ENCODE results near the gene ZNF354C.

ZNF354C gene

GRCh38 chr5:179127136-179128040 lies 67.2 kb downstream of the ZNF354C start:
- TF ChIP-seq CTCF (IDR thresholded peaks at IDR 0.05; ENCODE audit: extremely low read depth, insufficient read depth, missing control alignments): no peak
- in situ Hi-C loops (cut with MboI; ENCODE audit: low pct_unique_long_range_greater_than_20kb, low sequenced_read_pairs, unreplicated experiment): no loop called here
- no peak for DNase-seq (ENCODE audit: low spot score)

- in situ Hi-C loops (cut with MboI; ENCODE audit: low pct_unique_long_range_greater_than_20kb, low sequenced_read_pairs, unreplicated experiment): no loop called here
- DNase-seq (ENCODE audit: low spot score): no peak
- no peak for TF ChIP-seq CTCF (IDR thresholded peaks at IDR 0.05; ENCODE audit: extremely low read depth, insufficient read depth, missing control alignments)
Observed at GRCh38 chr5:179128041-179128365, 67.8 kb downstream of the ZNF354C start.

GRCh38 chr5:179128976-179129375 lies 68.8 kb downstream of the ZNF354C start:
- in situ Hi-C loops (cut with MboI; ENCODE audit: low pct_unique_long_range_greater_than_20kb, low sequenced_read_pairs, unreplicated experiment): no loop called here
- DNase-seq (ENCODE audit: low spot score): no peak
- TF ChIP-seq CTCF (IDR thresholded peaks at IDR 0.05; ENCODE audit: extremely low read depth, insufficient read depth, missing control alignments): no peak

GRCh38 chr5:179129607-179130071 lies 69.5 kb downstream of the ZNF354C start:
- DNase-seq (ENCODE audit: low spot score): no peak
- TF ChIP-seq CTCF (IDR thresholded peaks at IDR 0.05; ENCODE audit: extremely low read depth, insufficient read depth, missing control alignments): no peak
- in situ Hi-C loops (cut with MboI; ENCODE audit: low pct_unique_long_range_greater_than_20kb, low sequenced_read_pairs, unreplicated experiment): no loop called here

- TF ChIP-seq CTCF (IDR thresholded peaks at IDR 0.05; ENCODE audit: extremely low read depth, insufficient read depth, missing control alignments): no peak
- in situ Hi-C loops (cut with MboI; ENCODE audit: low pct_unique_long_range_greater_than_20kb, low sequenced_read_pairs, unreplicated experiment): no loop called here
Observed at GRCh38 chr5:179130101-179130681, 70.0 kb downstream of the ZNF354C start.

GRCh38 chr5:179131321-179131835 lies 71.2 kb downstream of the ZNF354C start:
- in situ Hi-C loops (cut with MboI; ENCODE audit: low pct_unique_long_range_greater_than_20kb, low sequenced_read_pairs, unreplicated experiment): no loop called here
- DNase-seq (ENCODE audit: low spot score): no peak

More at GRCh38 chr5:179130101-179130681, 70.0 kb downstream of the ZNF354C start:
- no peak for DNase-seq (ENCODE audit: low spot score)

More at GRCh38 chr5:179131321-179131835, 71.2 kb downstream of the ZNF354C start:
- TF ChIP-seq CTCF (IDR thresholded peaks at IDR 0.05; ENCODE audit: extremely low read depth, insufficient read depth, missing control alignments): no peak
